IPS DF 19.7 (cell line): ENCODE measurements around the gene MDC1.

Experiments
- DNase-seq: peaks from one replicate; pipeline ENCODE4 v3.0.0-alpha.2; 2013; ENCODE audit warnings: low read depth, low spot score

The MDC1 gene

GRCh38 chr6:30748851-30749540 lies 31.9 kb upstream of the MDC1 start:
- DNase-seq: no peak

GRCh38 chr6:30747902-30748769 lies 31.1 kb upstream of the MDC1 start:
- DNase-seq: no peak

- DNase-seq: no peak
These were observed 30.2 kb upstream of the MDC1 start for GRCh38 chr6:30747300-30747687.

GRCh38 chr6:30744054-30744805 lies 27.1 kb upstream of the MDC1 start, which contains the start of gene IER3:
IER3 (minus strand) TSS chr6:30744547; CDS start chr6:30744518, 29 bp downstream.
- no peak for DNase-seq

DNA sequence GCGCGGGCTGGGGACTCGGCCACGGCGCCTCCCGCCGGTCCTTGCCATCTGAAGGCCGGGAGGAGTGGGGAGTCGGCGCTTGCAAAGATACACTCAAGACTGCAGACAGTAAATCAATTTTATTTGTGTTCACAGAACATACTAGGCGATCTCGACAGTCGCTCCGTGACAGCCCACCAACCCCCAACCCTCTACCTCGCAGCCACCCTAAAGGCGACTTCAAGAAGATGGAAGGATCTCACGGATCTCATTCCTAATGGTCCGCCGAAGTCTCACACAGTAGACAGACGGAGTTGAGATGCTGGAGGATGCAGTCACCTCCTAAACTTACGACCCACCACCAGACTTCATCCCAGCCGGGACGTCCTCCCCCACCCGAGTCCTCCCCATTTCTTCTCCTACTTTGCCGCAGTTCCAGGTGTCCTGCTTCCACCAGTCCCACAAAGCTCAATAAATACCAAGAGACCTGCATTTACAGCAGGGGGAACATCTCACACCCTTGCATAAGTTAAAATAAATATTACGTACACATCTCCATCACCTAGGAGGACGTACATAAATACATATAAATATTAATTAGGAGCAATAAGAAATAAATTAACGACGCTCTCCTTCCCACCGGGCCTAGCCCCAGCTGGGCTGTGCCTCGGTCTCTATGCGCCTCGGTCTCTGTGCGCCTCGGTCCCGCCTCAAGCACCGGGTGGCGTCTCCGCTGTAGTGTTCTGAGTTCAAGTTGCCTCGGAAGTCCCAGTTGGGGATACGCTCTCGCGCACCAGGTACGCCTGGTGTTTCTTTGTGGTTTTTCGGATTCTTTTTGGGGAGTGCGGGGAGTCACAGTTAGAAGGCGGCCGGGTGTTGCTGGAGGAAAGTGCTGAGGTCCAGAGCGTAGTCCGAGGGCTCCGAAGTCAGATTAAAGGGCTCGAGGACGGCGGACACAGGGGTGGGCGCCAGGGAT lies 26.3 kb upstream of the MDC1 start:
- no peak for DNase-seq

DNA sequence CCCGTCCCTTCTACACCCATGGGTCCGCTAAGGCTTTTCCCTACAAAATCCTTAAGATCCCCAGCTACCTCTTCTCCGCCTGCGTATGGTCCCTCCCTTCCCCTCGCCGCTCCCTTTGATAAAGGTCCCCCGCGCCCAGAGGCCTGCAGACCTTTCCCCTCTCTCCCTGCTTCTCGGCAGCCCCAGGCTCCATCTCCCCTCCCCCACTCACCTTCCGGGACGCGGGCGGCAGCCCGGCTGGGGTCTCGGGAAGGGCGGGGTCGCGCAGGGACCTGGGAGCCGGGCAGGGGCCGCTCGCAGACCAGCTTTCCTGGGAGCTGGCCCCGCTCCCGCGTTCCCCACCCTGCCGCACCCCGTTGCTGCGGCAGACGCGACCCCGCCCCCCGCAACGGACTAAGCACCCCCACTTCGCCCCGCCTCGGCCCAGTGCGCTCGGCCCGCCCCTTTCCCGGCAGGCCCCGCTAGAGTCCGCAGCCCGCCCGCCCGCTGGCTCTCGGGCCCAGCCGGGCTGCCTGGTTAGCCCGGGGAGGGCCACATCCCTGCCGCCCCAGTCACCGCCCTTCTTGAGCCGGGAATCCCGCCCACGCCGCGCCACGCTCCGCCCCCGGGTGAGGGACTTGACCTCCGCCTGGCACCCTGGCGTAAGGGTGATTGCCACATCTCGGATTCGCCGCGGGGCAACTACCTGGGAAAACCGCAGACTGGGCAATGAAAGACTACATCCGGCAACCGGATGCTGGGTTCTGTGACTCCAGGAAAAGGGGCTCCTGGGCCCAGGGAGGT lies 25.4 kb upstream of the MDC1 start, which contains the start of gene FLOT1:
FLOT1 (minus strand) TSS at position 372 of the 783 bp plus-strand sequence. CDS start 498 bp downstream, outside the sequence.
- no peak for DNase-seq

GRCh38 chr6:30741789-30742315 lies 24.8 kb upstream of the MDC1 start:
- DNase-seq: no peak

- DNase-seq: no peak
These were observed 24.1 kb upstream of the MDC1 start for GRCh38 chr6:30741063-30741779.

DNA sequence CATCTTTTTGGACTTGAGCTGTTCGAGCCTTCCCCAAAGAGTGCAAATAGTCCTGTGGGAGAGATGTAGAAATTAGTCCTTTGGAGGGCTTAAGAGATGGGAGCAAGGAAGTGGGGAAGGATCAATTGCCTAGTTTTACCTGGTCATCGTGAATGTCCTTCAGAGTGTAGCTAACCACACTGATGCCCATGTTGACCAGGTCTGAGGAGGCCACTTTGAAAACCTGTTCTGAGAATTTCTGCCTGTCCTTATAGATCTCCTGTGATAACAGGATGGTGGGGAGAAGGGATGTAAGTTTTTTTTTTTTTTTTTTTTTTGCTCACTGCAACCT lies 23.4 kb upstream of the MDC1 start:
- DNase-seq: no peak

DNA sequence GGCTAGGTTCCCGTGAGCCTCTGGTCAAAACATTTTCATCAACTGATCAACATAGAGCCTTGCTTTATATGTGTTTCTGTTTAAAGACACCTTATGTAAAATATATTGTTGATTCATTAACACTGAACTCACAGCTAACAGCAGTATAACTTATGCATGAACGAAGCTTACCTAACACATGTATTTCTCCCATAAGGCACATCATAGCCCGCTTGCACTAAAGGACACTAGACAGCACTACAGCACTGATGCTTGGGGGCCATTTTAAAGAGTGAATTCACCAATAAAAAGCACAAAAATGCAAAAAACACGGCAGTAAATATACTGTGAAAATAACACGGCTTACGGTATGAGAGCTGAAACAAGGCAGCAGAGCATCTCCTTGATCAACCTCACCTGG lies 21.5 kb upstream of the MDC1 start:
- no peak for DNase-seq

- DNase-seq: no peak
These were observed 18.7 kb upstream of the MDC1 start for GRCh38 chr6:30735668-30736314.

DNA sequence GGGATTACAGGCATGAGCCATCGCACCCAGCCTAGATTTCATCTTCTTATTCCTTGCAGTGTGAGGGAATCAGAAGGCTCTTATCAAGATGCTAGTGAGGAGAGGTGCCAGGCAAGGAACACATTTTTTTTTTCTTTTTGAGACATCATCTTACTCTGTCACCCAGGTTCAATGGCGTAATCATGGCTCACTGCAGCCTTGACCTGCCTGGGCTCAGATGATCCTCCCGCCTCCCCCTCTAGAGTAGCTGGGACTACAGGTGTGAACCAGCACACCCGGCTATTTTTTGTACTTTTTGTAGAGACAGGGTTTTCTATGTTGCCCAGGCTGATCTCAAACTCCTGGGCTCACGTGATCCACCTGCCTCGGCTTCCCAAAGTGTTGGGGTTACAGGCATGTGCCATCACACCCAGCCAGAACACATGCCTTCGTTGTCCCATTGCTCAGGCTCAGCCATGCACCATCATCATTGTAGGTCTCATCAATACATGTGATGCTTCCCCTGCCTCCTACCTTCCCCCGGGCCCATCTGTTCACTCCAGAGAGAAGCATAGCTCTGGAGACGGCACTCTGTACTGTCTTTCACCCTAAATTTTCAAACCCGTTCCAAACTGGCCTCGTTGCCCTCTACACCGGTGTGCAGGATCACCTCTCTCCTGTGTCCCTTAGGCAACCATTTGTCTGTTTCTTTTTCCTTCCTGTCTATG lies 15.3 kb upstream of the MDC1 start:
- DNase-seq: no peak

DNA sequence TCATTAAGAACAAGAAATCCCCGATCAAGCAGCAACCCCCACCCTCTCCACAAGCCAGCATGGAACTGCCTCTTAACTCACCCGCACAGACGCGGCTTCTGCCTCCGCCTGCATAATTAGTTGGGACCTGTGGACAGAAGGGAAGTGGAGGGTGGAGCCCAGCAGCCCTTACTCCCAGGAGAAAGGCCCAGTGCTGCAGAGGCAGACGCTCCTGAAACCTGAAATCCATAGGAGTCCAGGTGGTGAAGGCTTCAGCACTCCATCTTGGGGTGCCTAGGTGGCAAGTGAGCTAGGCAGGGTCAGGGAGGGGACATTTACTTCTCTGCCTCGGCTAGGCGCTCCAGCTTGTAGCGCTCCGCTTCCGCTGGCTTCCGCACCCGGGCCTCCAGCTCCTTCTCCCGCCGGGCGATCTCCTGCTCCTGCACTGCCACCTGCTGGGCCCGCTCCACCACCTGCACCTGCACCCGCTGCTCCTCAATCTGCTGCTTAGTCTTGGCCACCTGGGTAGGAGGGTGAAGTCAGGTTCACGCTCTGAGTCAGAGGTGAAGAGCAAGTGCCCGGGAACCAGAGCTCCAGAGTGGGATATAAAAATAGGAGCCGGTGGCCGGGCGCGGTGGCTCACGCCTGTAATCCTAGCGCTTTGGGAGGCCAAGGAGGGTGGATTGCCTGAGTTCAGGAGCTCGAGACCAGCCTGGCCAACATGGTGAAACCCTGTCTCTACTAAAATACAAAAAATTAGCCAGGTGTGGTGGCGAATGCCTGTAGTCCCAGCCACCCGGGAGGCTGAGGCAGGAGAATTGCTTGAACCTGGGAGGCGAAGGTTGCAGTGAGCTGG lies 13.7 kb upstream of the MDC1 start:
- DNase-seq: no peak

- DNase-seq: no peak
These were observed 11.0 kb upstream of the MDC1 start for GRCh38 chr6:30727920-30728553.

GRCh38 chr6:30726506-30727413 lies 9.7 kb upstream of the MDC1 start:
- DNase-seq: no peak
